Measurements from ENCODE around the gene ZNF407. TPM values are rescaled to one million over a fixed set of nuclear protein-coding genes. Genes with fewer than 3 reads are reported as not detected.

ZNF407 gene
- total and polyA plus RNA-seq, 4 donors, result 1.9 to 16.5 (median 6.6) TPM

DNA sequence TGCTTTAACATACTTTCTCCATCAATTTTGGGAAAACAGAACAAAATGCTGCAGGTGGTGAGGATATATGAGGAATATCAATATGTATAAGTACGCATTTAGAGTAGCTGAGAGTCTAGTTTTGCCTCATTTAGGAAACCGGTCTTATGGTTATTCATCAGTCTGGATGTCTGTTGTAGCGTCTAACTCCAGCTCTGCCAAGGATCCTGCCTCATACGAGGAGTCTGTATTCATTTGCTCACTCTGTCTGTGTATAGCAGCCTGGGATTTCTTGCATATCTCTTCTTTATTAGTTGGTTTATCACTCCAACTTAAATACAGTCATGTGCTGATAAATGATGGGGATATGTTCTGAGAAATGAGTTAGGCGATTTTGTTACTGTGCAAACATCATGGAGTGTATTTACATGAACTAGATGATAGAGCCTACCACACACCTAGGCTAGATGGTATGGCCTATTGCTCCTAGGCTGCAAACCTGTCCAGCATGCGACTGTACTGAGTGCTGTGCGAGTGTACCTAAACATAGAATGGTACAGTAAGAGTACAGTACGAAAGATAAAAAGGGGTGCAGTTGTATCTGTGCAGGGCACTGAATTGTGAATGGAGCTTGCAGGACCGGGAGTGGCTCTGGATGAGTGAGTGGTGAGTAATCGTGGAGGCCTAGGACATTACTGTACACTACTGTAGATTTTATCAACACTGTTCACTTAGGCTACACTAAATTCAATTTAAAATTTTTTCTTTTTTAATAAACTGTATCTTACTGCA, 148.1 kb downstream of the ZNF407 start (continued):
- TF ChIP-seq JUND (IDR thresholded peaks at IDR 0.05) (no peak), FOXA2 (IDR thresholded peaks at IDR 0.05) (no peak)

DNA sequence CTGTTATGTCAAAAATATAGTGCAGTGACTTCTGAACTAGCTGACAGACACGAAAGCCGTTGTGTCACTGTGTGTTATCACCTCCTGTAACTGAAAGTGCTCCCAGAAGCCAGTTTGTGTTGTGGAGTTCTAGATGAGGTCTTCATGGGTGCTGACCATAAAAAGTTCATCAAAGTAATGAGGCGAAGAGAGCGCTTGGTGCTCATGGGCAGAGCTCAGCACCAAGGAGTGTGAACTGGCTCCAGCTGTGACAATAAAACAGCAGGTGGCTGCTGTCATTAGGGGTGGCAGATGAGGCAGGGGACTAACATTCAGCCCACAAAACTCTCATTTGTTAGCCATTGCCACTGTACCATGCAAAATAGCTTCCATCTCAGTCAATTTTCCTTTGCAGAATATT, 151.1 kb downstream of the ZNF407 start:
- Histone ChIP-seq H3K36me3 (ENCODE audit: control insufficient read depth in 4 of 4, insufficient read depth in 3 of 4, low read depth in 1 of 4, low read length in 3 of 4) (no peaks in the 10 kb centered on the region), H3K27me3 (ENCODE audit: control insufficient read depth in 4 of 4, insufficient read depth in 4 of 4, low read length in 3 of 4) (no peaks in the 10 kb centered on the region), H3K9me3 (ENCODE audit: control insufficient read depth in 4 of 4, low read length in 3 of 4) (no peaks in the 10 kb centered on the region), H3K27ac (ENCODE audit: low read depth in 1 of 2, low read length in 2 of 2) (no peak overlapping the region), H3K9ac (ENCODE audit: low read depth in 1 of 2, low read length in 2 of 2) (no peak overlapping the region), H3K4me3 (ENCODE audit: low read depth in 1 of 3, low read length in 3 of 3) (no peak overlapping the region), H3K4me1 (ENCODE audit: control insufficient read depth in 4 of 4, insufficient read depth in 4 of 4, low read length in 3 of 4) (peaks cover 0 to 3% (median 0%) of the 10 kb centered on the region in 4 donors)
- 95% methylated on average over 4 of the region's 4 CpGs for WGBS
- DNase-seq (ENCODE audit: low spot score), result no peak
- TF ChIP-seq GABPA (IDR thresholded peaks at IDR 0.05 in 1 of 2, conservative IDR thresholded peaks at IDR 0.05 in 1 of 2), result no peak
- TF ChIP-seq HNF4A (conservative IDR thresholded peaks at IDR 0.05), result no peak
- no peak for TF ChIP-seq TAF1 (conservative IDR thresholded peaks at IDR 0.05)
- TF ChIP-seq, protein P1, sequence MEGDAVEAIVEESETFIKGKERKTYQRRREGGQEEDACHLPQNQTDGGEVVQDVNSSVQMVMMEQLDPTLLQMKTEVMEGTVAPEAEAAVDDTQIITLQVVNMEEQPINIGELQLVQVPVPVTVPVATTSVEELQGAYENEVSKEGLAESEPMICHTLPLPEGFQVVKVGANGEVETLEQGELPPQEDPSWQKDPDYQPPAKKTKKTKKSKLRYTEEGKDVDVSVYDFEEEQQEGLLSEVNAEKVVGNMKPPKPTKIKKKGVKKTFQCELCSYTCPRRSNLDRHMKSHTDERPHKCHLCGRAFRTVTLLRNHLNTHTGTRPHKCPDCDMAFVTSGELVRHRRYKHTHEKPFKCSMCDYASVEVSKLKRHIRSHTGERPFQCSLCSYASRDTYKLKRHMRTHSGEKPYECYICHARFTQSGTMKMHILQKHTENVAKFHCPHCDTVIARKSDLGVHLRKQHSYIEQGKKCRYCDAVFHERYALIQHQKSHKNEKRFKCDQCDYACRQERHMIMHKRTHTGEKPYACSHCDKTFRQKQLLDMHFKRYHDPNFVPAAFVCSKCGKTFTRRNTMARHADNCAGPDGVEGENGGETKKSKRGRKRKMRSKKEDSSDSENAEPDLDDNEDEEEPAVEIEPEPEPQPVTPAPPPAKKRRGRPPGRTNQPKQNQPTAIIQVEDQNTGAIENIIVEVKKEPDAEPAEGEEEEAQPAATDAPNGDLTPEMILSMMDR (IDR thresholded peaks at IDR 0.05; ENCODE audit: low read depth, low read length, missing input control), result no peak
- no peak for TF ChIP-seq NR2F2 (IDR thresholded peaks at IDR 0.05)
- no peak for TF ChIP-seq HNF4G (IDR thresholded peaks at IDR 0.05)
- TF ChIP-seq, protein P2, sequence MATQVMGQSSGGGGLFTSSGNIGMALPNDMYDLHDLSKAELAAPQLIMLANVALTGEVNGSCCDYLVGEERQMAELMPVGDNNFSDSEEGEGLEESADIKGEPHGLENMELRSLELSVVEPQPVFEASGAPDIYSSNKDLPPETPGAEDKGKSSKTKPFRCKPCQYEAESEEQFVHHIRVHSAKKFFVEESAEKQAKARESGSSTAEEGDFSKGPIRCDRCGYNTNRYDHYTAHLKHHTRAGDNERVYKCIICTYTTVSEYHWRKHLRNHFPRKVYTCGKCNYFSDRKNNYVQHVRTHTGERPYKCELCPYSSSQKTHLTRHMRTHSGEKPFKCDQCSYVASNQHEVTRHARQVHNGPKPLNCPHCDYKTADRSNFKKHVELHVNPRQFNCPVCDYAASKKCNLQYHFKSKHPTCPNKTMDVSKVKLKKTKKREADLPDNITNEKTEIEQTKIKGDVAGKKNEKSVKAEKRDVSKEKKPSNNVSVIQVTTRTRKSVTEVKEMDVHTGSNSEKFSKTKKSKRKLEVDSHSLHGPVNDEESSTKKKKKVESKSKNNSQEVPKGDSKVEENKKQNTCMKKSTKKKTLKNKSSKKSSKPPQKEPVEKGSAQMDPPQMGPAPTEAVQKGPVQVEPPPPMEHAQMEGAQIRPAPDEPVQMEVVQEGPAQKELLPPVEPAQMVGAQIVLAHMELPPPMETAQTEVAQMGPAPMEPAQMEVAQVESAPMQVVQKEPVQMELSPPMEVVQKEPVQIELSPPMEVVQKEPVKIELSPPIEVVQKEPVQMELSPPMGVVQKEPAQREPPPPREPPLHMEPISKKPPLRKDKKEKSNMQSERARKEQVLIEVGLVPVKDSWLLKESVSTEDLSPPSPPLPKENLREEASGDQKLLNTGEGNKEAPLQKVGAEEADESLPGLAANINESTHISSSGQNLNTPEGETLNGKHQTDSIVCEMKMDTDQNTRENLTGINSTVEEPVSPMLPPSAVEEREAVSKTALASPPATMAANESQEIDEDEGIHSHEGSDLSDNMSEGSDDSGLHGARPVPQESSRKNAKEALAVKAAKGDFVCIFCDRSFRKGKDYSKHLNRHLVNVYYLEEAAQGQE (IDR thresholded peaks at IDR 0.05), result no peak
- no peak for TF ChIP-seq EGR1 (IDR thresholded peaks at IDR 0.05; ENCODE audit: low read depth in 2 of 2)
- no peak for TF ChIP-seq FOXA2 (IDR thresholded peaks at IDR 0.05)
- TF ChIP-seq, protein P3, sequence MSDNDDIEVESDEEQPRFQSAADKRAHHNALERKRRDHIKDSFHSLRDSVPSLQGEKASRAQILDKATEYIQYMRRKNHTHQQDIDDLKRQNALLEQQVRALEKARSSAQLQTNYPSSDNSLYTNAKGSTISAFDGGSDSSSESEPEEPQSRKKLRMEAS (IDR thresholded peaks at IDR 0.05), result no peak
- no peak for TF ChIP-seq RAD21 (IDR thresholded peaks at IDR 0.05)
- no peak for TF ChIP-seq RXRA (IDR thresholded peaks at IDR 0.05)
- TF ChIP-seq YY1 (IDR thresholded peaks at IDR 0.05), result no peak
- no peak for TF ChIP-seq JUND (IDR thresholded peaks at IDR 0.05)
- TF ChIP-seq, protein P4, sequence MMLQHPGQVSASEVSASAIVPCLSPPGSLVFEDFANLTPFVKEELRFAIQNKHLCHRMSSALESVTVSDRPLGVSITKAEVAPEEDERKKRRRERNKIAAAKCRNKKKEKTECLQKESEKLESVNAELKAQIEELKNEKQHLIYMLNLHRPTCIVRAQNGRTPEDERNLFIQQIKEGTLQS (IDR thresholded peaks at IDR 0.05), result no peak
- TF ChIP-seq, protein P5, sequence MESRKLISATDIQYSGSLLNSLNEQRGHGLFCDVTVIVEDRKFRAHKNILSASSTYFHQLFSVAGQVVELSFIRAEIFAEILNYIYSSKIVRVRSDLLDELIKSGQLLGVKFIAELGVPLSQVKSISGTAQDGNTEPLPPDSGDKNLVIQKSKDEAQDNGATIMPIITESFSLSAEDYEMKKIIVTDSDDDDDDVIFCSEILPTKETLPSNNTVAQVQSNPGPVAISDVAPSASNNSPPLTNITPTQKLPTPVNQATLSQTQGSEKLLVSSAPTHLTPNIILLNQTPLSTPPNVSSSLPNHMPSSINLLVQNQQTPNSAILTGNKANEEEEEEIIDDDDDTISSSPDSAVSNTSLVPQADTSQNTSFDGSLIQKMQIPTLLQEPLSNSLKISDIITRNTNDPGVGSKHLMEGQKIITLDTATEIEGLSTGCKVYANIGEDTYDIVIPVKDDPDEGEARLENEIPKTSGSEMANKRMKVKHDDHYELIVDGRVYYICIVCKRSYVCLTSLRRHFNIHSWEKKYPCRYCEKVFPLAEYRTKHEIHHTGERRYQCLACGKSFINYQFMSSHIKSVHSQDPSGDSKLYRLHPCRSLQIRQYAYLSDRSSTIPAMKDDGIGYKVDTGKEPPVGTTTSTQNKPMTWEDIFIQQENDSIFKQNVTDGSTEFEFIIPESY (IDR thresholded peaks at IDR 0.05), result no peak
- TF ChIP-seq FOXA1 (IDR thresholded peaks at IDR 0.05), result no peak
